Loucy (cell line): ENCODE results near the gene FAM200C.
A peak's percentile ranks its signal among the peaks of the same experiment; 100 is the strongest.

ENCODE experiments used
- H2AFZ ChIP-seq: fragments of 200-600 bp; sonication (generic); 2 replicates; pipeline ENCODE4 v1.6.0; 2016; ENCODE audit warnings: antibody characterized with exemption, mild to moderate bottlenecking, low read length, moderate library complexity
- H3F3A ChIP-seq: fragments of 200-600 bp; 2 replicates; pipeline ENCODE4 v1.6.0; 2016; ENCODE audit warnings: antibody characterized with exemption, low read depth, mild to moderate bottlenecking
- H3K27me3 ChIP-seq: fragments of 200-600 bp; sonication (generic); 2 replicates; pipeline ENCODE4 v1.6.1; 2014; ENCODE audit warnings: low read length, mild to moderate bottlenecking; ENCODE audit not compliant: insufficient read depth, poor library complexity, severe bottlenecking
- H3K36me3 ChIP-seq: fragments of 200-600 bp; sonication (generic); 2 replicates; pipeline ENCODE4 v1.6.1; 2016; ENCODE audit warnings: low read length; ENCODE audit not compliant: insufficient read depth
- H3K4me1 ChIP-seq: fragments of 200-600 bp; sonication (generic); 2 replicates; pipeline ENCODE4 v1.5.1; 2014; ENCODE audit warnings: low read length, mild to moderate bottlenecking; ENCODE audit not compliant: insufficient read depth, poor library complexity, severe bottlenecking
- H3K4me2 ChIP-seq: fragments of 200-600 bp; sonication (generic); 2 replicates; pipeline ENCODE4 v1.6.0; 2014; ENCODE audit warnings: antibody characterized with exemption, low read length, low read depth, mild to moderate bottlenecking; ENCODE audit not compliant: poor library complexity, severe bottlenecking
- H3K4me3 ChIP-seq: fragments of 200-600 bp; sonication (generic); 2 replicates; pipeline ENCODE4 v1.5.1; 2014; ENCODE audit warnings: low read length, mild to moderate bottlenecking, mixed read lengths; ENCODE audit not compliant: poor library complexity, severe bottlenecking
- H3K79me2 ChIP-seq: fragments of 200-600 bp; sonication (generic); 2 replicates; pipeline ENCODE4 v1.6.1; 2014; ENCODE audit warnings: low read length; ENCODE audit not compliant: insufficient read depth
- H3K9ac ChIP-seq: fragments of 200-600 bp; sonication (generic); 2 replicates; pipeline ENCODE4 v1.6.0; 2014; ENCODE audit warnings: mild to moderate bottlenecking, low read depth, low read length, moderate library complexity; ENCODE audit not compliant: poor library complexity, severe bottlenecking
- H3K9me2 ChIP-seq: fragments of 200-600 bp; sonication (generic); replicated peaks from 2 replicates; pipeline ENCODE4 v1.6.1; 2016; ENCODE audit warnings: low read depth, low read length, mixed read lengths
- H3K9me3 ChIP-seq: fragments of 200-600 bp; sonication (generic); 2 replicates; pipeline ENCODE4 v1.6.1; 2014; ENCODE audit warnings: mild to moderate bottlenecking, antibody characterized with exemption, low read length, low read depth; ENCODE audit not compliant: insufficient read depth
- H4K20me1 ChIP-seq: fragments of 200-600 bp; sonication (generic); 2 replicates; pipeline ENCODE4 v1.6.0; 2014; ENCODE audit warnings: antibody characterized with exemption, low read length, mild to moderate bottlenecking; ENCODE audit not compliant: insufficient read depth, poor library complexity, severe bottlenecking
- CTCF ChIP-seq: fragments of 200-600 bp; sonication (generic); conservative IDR thresholded peaks from 2 replicates; pipeline ENCODE4 v1.5.1; 2014; ENCODE audit warnings: mild to moderate bottlenecking, antibody characterized with exemption, low read length
- EZH2phosphoT487 ChIP-seq: fragments of 200-600 bp; IDR thresholded peaks from 2 replicates; pipeline ENCODE4 v1.6.1; 2018; ENCODE audit warnings: antibody characterized with exemption, mild to moderate bottlenecking, moderate library complexity, borderline replicate concordance

FAM200C gene

GRCh38 chr5:160421625-160422258 lies 21.9 kb upstream of the FAM200C start, which contains the start of gene PTTG1:
Gene PTTG1 (plus strand): TSS chr5:160421855. CDS start chr5:160422313, 458 bp downstream.
- peak within 1 kb of the TSS; percentile 97 for H3K9ac ChIP-seq
- H3K4me1 ChIP-seq, result peaks cover 34% of the 10 kb centered on the region
- TF ChIP-seq CTCF (no peak), EZH2phosphoT487 (no peak)
- peak within 1 kb of the TSS; percentile 84 for H3K4me2 ChIP-seq
- H3K79me2 ChIP-seq, result peaks cover 69% of the 10 kb centered on the region
- H3F3A ChIP-seq, result peaks cover 10% of the 10 kb centered on the region; the same call in 1 of the 2 replicates
- no peaks in the 10 kb centered on the region for H3K27me3 ChIP-seq
- no peaks in the 10 kb centered on the region for H3K9me2 ChIP-seq
- H3K36me3 ChIP-seq, result no peaks in the 10 kb centered on the region
- peak within 1 kb of the TSS; percentile 49; the same call in 1 of the 2 replicates for H2AFZ ChIP-seq
- peak within 1 kb of the TSS; percentile 90 for H3K4me3 ChIP-seq
- H4K20me1 ChIP-seq, result peaks cover 24% of the 10 kb centered on the region
- H3K9me3 ChIP-seq, result no peaks in the 10 kb centered on the region

GRCh38 chr5:160420331-160420610 lies 20.4 kb upstream of the FAM200C start:
- H3K27me3 ChIP-seq, result no peaks in the 10 kb centered on the region
- peaks cover 36% of the 10 kb centered on the region for H3K4me1 ChIP-seq
- no peaks in the 10 kb centered on the region for H3K9me2 ChIP-seq
- H3K9me3 ChIP-seq, result no peaks in the 10 kb centered on the region
- H3K9ac ChIP-seq, result peak overlapping the region; percentile 79
- H3K4me2 ChIP-seq, result peak overlapping the region; percentile 84
- H3K4me3 ChIP-seq, result peak overlapping the region; percentile 94
- H3K79me2 ChIP-seq, result peaks cover 58% of the 10 kb centered on the region
- H3F3A ChIP-seq, result peaks cover 4% of the 10 kb centered on the region; the same call in 1 of the 2 replicates
- peaks cover 19% of the 10 kb centered on the region for H4K20me1 ChIP-seq
- no peaks in the 10 kb centered on the region for H3K36me3 ChIP-seq
- TF ChIP-seq CTCF, result no peak
- TF ChIP-seq EZH2phosphoT487, result no peak
- no peak overlapping the region for H2AFZ ChIP-seq

DNA sequence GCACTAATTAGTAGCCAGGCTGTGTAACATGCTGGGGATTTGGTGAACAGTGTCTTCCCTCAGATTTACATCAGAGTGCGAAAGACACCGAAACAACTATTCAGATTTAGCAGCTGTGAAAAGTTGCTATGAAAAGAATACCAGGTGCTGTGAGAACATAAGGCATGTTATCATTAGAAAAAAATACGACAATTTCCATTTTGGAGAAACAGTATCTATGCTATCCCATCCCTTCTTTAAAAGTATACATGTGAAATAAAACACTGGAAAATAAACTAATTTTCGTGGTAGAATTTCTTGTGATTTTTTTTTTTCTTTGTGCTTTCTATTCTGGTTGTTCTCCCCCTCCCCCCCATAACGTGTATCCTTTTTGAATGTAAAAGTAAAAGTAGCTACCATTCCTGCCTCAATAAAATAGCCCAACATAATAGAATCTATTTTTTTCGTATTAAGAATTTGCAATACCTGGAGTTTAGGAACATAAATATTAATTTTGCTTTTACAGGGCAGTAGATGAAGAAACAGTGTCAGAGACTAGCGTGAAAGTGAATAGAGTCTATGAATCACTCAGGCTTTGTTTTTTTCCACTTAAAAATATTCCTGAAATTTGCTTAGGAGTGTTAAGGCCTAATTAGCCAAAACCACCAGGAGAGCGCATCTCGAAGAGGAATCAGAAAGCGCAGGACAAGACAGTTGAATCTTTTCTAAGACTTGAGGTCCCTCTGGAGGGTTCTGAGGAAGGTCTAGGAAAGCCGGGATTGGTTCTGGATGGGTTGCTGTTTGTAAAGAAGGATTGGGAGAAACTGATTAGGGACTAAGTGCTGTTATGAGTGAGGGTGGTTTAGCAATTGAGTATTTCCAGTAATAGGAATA lies 19.8 kb upstream of the FAM200C start:
- peak overlapping the region; percentile 84 for H3K4me2 ChIP-seq
- peak overlapping the region; percentile 94 for H3K4me3 ChIP-seq
- H3K9me2 ChIP-seq, result no peaks in the 10 kb centered on the region
- peak overlapping the region; percentile 79 for H3K9ac ChIP-seq
- no peak for TF ChIP-seq CTCF
- no peak for TF ChIP-seq EZH2phosphoT487
- H3K36me3 ChIP-seq, result no peaks in the 10 kb centered on the region
- H3K4me1 ChIP-seq, result peaks cover 31% of the 10 kb centered on the region
- no peaks in the 10 kb centered on the region for H3K27me3 ChIP-seq
- H4K20me1 ChIP-seq, result peaks cover 19% of the 10 kb centered on the region
- H3F3A ChIP-seq, result no peaks in the 10 kb centered on the region
- H3K9me3 ChIP-seq, result no peaks in the 10 kb centered on the region
- H3K79me2 ChIP-seq, result peaks cover 52% of the 10 kb centered on the region
- H2AFZ ChIP-seq, result peak overlapping the region; percentile 30
